M059J (cell line): ENCODE results near the gene CUL7. TPM values are rescaled to one million over a fixed set of nuclear protein-coding genes. Genes with fewer than 3 reads are reported as not detected.

Source experiments
- DNase-seq: peaks from one replicate; pipeline ENCODE4 v3.0.0-alpha.2; 2012; ENCODE audit warnings: low read depth
- total RNA-seq: library from RNA; depleted of rRNA; stranded (reverse); fragments of >200 nt; shearing (Covaris generic); gene quantifications from 2 replicates; pipeline ENCODE4 v1.2.3, GENCODE V29; 2014; rRNA removed

The CUL7 gene
- total RNA-seq: 8.3 and 17.7 TPM in 2 replicates

DNA sequence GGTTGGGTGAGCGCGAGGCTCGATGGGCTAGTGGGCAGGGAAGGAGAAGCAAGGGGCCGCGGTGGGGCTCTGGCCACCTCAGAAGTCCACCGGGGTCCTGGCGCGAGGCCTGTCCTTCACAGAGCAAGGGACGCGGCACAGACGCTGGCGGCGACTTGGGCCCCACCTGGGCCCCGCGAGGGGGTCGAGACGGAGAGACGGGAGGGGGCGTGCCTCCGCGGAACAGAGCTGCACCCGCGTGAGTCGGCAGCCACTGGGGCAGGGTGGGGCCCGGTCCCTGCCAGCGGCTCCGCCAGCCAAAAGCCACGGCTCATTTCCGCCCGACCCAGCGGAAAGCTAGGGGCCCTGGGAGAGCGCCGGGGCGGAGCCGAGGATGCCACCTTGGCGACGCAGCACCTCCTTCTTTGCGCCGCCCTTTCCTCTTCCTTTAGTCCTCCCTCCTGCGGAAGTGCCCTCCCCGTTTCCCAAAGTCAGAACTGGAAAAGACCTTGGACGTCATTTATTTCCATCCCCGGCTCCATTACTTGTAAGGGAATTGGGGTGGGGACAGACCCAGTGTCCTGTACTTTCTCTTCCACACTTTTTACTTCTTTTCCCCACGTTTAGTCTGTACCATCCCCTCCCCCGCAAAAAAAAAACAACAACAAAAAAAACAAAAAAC lies at the start of gene CUL7:
Gene CUL7 (minus strand): TSS at position 307 of the 661 bp plus-strand sequence. CDS start 1,063 bp downstream, outside the sequence.
- DNase-seq: peak; percentile 99

DNA sequence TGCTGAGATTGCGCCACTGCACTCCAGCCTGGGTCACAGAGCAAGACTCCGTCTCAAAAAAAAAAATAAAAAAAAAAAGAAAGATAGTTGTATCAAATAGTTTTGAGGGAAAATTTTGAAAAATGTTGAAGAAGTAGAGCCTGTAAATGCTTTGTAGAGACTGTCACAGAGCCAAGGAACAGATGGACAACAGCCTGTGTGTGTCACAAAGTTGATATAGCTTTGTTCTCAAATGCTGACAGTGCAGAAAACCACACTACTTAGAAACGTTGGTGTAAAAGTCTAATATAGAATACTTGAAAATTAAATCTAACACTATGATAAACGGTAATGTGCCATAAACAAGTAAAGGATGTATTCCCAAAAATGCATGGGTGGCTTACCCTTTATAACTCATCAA lies 47.8 kb upstream of the CUL7 start:
- no peak for DNase-seq

DNA sequence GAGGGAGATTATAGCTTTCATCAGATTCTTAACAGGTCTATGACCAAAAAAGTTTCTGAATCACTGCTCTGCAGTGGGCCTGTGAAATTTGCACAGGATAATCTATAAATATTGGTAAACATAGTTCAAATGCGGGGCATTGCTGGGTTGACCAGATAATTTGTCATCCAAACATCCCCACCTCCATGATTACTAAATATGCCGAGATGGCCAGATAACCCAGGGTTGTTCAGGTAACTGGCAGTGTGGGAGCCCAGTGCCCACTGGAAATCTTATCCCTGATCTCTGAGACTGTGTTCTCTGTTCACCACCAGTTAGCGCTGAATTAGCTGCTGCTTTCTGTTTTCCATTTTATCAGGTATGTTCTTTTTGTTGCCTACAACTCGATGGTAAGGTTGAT lies 43.9 kb upstream of the CUL7 start:
- no peak for DNase-seq

DNA sequence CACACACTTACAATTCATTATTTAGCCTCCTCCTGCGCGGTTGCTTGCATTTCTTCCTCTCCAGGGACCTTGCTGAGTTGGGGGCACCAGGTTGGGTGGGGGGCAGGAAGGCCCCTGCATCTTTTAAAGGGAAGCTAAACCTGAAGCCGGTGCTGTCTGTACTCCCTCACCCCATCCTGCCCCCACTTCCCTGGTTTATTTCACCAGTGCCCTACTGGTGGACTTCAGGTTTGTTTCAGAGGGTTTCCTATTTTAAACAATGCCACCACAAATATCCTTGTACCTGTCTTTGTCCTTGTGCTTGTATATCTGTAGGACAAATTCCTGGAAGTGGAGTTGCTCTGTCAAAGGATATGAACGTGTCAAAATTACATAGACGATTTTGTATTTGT lies 43.4 kb upstream of the CUL7 start:
- peak; percentile 40 for DNase-seq

DNA sequence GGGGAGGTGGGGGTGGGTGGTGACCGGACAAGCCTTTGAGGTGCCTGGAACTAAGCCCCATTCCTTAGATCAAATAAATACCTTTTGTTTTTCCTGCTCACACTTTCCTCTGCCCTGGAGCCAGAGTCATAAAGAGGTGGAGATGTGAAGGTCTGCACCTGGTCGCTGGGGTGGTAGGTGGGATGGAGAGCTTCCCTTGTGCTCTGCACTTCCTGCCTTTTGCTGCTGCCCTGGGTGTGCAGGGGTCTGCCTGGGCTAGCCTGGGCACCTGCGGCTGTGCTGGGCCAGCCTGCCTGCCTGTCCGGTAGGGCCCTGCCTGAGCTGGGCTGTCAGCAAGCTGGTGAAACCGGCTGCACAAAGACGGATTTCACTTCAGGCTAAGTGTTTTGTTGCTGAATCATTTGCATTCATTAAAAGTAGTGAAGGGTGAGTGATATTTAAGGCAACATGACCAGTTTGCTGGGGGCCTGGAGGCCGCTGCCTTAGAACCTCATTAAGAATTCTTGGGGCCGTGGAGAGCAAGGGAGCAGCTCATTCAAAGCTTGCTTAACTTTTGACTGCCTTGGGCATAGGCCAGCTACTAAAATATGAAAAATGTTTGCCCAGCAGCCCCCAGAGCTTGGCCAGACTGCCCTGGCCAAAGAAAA lies 42.9 kb upstream of the CUL7 start:
- DNase-seq: peak; percentile 96

DNA sequence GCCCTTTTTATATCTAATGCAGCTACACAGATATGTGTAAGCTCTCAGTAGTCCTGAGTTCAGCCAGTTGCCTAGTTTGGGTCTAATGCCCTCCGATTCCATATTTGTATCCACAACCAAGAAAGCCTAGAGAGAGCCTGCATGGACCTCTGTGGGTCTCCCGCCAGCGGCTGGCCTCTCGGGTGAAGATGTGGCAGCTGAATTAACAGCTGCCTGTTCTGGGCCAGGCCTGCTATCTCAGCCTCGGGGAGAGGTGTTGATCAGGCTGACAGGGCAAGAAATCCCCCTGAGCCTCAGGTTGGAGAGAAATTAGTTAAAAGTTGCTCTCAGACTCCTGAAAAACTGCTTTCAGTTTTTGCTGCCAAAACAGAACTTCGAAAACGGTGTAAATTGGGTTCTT lies 42.3 kb upstream of the CUL7 start:
- DNase-seq: peak; percentile 34

DNA sequence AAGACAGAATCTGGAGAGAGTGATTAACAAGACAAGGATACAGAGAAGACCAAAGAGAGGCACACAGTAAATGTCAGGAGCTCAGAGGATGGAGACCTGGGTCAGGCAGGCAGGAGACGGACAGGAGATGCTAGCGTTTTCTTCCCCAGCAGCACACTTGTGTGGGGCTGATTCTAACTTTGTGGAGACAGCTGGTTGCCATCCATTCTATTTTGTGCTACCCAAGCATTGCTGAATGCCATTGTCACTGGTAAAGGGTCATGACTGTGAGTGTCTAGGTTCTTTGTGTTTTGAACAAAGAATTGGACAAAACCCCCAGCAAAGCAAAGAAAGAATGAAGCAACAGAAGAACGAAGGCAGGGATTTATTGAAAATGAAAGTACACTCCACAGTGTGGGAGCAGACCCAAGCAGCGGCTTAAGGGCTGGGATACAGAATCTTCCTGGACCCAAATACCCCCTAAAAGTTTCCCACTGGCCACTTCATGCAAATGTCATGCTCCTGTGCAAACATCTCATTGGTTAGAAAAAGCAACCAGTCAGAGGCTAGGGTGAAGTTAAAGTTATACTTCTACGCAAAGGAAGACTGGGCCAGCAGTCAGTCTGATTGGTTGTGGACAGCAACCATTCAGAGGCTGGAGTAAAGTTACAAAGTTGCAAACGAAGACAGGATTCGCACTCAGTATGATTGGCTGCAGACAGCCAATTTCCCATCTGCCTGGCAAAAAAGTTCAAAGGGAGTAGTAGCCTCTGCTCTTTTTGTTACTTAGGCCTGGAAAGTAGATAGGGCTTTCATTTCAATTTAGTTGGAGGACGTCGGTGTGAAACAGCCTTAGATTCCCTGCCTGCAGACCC lies 40.0 kb upstream of the CUL7 start:
- DNase-seq: peak; percentile 85

DNA sequence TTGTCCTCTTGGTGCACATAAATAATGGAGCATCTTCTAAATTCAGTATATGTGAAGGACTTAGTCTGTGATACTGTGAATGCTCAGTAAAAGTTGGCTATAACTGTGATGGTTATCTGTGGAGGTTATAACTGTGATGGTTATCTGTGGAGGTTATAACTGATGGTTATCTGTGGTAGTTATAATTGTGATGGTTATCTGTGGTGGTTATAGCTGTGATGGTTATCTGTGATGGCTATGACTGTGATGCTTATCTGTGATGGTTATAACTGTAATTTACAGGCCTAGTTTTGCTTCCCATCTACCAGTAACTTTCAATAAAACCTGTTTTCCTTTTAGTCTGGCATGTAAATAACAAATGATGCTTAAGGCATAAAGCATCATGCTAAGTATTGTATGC lies 39.0 kb upstream of the CUL7 start:
- DNase-seq: no peak

DNA sequence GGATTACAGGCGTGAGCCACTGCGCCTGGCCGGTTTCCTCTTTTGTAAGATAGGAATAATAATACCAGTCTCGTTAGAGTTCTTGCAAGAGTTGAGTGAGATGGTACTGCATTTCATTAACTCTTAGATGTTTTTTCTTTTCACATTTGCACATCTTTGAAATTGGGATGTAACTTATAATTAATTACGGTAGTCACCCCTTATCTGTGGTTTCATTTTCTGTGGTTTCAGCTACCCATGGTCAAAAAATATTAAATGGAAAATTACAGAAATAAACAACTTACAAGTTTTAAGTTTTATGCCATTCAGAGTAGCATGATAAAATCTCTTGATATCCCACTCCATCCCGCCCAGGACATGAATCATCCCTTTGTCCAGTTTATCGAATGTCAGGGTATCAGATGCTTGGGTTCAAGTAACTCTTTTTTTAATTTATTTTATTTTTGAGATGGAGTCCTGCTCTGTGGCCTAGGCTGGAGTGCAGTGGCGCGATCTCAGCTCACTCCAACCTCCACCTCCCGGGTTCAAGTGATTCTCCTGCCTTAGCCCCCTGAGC lies 37.9 kb upstream of the CUL7 start:
- peak; percentile 69 for DNase-seq

DNA sequence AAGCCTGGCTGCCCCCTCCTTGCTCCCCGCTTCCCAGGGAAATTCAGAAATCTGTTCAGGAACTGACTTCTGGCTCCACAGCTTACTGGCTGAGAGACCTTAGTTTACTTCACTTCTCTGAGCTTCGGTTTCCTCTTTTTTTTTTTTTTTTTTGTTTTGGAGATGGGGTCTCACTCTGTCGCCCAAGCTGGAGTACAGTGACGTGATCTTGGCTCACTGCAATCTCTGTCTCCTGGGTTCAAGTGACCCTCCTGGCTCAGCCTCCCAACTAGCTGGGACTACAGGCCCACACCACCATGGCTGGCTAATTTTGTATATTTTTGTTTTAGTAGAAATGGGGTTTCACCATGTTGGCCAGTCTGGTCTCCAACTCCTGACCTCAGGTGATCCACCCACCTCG lies 37.4 kb upstream of the CUL7 start:
- no peak for DNase-seq

DNA sequence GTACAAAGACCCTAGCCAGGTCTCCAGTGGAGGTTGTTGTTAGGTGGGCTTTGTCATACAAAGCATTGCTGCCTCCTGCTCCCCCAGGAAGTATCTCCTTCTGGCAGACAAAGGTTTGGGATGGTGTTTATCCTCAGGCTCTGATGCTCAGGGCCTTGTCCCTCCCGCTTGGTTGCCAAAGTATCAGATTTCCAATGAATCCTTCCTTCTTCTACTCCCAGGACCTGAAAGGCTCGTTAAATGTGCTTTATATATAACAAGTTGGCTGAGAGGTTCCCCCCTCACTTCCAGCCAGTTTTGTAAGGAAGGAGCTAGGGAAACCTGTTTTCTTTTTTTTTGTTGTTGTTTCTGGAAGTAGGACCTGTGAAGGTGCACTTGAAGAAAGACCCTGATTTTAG lies 36.9 kb upstream of the CUL7 start:
- DNase-seq: peak; percentile 81

DNA sequence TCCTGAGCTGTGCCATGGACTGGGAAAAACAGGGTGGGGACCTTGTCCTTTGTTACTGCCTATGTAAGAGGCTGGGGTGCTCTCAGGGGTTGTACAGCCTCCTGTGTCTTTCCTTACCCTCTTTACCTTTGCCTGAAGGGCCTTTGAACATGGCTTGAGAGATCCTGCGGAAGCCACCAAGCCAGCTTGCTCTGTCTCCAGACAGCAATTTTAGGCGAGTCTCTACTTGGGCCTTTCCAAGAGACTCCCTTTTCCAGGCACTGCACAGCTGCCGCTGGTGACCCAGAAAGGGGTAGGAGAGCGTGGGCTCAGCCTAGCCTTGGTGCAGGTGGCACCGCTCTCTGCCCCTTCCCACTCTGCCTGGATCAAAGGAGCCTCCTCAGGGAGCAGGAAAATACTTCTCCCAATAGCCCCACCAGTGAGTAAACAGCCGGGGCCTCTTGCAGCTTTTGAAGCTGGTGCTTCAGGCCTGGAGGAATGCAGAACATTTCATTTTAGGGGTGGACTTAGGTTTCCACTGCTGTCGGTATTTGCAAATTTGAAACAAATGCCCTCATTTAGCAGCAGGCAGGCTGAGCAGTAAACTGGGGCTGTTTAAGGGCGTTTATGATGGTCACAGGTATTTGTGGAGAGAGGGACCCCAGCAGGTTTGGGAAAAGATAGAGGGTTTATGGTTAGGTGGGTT lies 36.4 kb upstream of the CUL7 start:
- no peak for DNase-seq

DNA sequence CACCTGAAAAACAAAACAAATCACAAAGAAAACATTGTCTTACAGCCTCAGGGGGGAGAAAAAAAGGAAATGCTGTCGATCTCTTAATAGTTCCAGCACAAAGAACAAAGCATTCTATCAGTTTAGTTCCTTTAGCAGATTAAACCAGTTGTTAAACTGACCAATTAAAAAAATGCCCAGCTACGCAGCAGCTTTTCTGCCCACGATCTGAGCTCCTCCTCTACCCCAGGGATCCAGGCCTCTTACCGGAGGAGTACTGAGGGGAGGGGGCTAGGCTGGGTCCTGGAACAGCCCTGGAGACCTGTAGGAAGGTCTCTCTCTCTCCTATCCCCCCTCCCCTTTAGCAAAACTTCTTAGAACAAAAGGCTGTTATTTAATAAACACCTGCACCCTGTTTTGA lies 35.8 kb upstream of the CUL7 start:
- no peak for DNase-seq

DNA sequence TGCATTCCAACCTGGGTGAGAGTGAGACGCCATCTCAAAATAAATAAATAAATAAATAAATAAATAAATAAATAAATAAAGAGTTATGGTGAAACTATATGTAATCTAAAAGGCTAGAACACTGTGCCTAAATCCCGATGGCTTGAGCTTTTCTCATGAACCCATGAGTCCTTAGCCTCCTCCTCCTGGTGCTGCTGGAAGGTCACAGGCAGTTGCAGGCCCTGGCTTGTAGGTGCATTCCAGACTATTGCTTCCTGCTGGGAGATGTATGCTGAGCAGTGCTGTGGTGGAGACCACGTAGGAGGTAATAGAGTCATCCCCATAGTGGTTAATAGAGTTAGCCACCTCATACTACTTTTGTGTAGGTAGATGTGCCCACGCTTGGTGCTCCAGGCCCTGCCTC lies 35.0 kb upstream of the CUL7 start:
- no peak for DNase-seq

DNA sequence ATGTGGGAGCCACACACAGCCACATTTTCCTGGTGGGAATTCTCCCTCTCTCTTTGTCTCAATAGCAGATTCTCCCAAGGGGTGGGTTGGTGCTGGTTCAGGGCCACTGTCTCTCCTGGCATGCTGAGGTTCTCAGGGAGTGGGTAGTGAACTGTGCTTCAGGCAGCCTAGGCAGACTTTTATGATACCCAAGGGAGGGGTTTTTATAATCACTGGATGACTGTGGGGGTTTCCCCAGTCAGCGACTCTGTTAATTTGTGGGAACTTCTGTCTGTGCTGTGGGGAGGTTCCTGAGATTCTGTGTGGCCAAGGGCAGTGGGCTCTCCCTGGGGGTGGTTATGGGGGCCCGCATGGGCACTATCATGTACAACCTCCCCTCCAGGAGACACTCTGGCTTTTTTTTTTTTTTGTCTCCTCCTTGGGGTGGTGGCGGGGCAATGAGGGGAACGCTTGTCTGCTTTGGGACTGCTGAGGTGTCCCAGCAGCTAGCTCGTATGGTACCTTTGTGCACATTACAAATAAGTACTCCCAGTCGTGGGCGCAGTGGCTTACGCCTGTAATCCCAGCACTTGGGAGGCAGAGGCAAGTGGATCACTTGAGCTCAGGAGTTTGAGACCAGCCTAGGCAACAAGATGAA lies 32.5 kb upstream of the CUL7 start:
- no peak for DNase-seq

DNA sequence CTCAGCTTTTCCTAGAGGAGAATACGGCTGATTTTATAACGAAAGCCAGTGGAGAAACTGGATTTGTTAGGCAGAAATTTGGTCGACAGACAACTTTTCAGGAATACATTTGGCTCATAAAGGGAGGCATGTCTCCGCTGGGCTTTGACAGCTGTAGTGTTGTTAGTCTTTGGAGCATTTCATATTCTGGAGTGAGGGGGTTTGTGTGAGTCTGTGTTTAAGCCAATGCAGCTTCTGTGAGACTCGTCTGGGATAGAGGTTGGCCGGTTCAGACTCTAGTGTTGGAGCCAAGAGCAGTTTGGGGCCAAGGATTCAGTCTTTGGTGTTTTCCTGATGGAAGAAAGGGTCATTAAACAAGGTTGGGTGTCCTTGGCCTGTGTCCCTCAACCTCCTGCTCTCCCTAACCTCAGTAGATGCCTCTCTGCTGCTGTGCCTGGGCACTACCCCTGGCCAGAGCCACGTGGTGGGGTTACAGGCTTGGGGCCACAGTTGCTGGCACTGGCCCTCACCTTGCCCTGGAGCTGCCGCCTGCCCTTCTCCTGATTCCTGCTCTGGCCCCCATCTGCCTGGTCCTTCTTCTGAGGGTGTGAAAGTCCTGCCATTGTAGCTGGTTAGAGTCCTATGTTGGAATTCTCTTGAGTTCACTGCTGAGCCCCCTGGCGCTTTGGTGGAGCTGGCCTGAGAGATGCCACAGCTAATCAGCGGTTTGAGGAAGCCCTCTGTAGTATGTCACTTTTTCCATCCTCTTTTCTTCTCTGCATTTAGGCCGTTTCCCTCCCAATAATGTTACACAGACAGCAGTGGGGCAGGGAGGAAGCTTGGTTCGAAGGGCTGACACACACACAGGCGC lies 29.4 kb upstream of the CUL7 start:
- DNase-seq: no peak

DNA sequence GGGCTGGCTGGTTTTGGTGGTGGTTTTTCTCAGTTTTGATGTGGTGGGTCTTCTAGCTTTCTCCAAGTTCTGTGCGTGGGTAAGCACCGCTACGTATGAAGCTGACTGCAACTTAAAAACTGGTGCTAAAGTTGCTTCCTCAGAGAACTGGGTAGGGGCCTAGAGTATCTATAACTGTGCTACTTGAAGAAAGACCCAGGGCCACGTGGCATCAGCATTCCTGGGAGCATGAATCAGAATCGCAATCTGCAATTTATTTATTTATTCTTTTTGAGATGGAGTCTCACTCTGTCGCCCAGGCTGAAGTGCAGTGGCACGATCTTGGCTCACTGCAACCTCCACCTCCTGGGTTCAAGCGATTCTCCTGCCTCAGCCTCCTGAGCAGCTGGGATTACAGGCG lies 28.3 kb upstream of the CUL7 start:
- peak; percentile 61 for DNase-seq

DNA sequence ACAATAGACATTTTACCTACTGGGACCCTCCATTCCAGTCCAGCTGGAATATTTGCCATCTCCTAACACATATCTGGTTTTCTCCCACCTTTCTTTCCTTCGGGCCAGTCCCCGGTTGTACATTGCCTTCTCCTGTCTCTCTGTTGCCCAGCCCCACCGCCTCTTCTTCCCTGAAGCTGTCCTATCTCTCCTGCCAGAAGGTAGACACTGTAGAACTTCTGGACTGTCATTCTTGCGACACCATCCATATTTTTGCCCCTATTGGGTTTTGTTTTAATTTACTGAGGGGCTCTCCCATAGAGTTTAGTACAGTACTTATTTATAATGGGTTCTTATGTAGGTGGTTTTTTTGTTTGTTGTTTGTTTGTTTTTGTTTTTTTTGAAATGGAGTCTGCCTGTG lies 27.4 kb upstream of the CUL7 start:
- DNase-seq: no peak

DNA sequence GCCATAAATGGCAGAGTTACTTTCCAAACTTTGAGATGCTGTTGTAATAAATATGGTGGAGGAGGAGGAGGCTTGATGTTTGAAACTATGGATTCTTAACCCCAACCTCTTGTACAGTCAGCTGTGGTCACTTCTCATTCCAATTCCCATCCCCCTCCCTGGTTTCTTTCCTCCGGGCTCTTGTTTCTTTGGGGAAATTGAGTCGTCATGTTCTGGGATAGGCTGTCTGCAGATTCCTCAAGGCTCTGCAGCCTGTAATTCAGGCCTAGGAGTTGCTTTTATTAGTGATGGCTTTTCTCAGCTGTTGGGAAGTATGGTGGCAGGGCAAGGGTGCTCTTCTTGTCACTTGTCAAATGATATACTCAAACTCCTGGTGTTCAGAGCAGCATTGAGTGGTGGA lies 25.0 kb upstream of the CUL7 start:
- DNase-seq: no peak

DNA sequence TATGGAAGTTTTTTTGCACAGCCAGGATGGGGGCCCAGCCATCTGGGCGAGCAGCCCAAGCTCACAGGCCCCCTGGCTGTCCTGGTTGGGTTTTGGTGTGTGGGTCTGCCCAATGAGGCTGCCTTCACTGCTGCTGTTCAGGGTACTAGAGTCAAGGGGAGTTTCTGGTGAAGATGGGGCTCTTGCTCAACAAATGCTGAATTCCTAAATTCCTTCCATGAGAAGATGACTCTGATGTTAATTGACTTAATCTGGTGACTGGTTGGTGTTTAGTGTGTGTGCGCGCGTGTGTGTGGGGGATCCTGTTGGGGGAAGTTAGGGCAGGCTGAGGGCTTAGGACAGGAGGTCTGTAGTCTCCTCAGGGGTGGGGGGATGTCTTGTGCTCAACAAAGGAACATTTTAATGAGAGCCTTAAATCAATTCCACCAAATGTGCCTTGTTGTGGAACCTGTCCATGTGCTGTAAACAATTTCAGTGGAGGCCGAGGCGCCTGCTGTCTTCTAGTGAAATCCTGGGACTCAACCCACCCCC lies 24.4 kb upstream of the CUL7 start:
- DNase-seq: no peak
